C4-2B (cell line): ENCODE measurements around the gene GLRB.

Source experiments
- CTCF ChIP-seq: fragments of 450-650 bp; conservative IDR thresholded peaks from 2 replicates; pipeline ENCODE4 v1.5.1; 2017; ENCODE audit warnings: mild to moderate bottlenecking
- ZFX ChIP-seq: fragments of 450-650 bp; IDR thresholded peaks from 2 replicates; pipeline ENCODE4 v1.6.1; 2017

- TF ChIP-seq CTCF (no peak), ZFX (no peak)
These were observed 25.4 kb upstream of the GLRB start for GRCh38 chr4:157050561-157050960.
